ENCODE results near the gene TXNRD2.

- no peak for TF ChIP-seq FOS (IDR thresholded peaks at IDR 0.05; ENCODE audit: low read depth, low read length)
- TF ChIP-seq CTCF (conservative IDR thresholded peaks at IDR 0.05; ENCODE audit: low read depth, low read length), result no peak
- no peak for TF ChIP-seq POLR2A (IDR thresholded peaks at IDR 0.05; ENCODE audit: low read depth, low read length)
- no peak for TF ChIP-seq RCOR1 (IDR thresholded peaks at IDR 0.05; ENCODE audit: insufficient replicate concordance, low read length)
- no peak for TF ChIP-seq RAD21 (IDR thresholded peaks at IDR 0.05; ENCODE audit: low read length)
- no peak for TF ChIP-seq CEBPB (IDR thresholded peaks at IDR 0.05; ENCODE audit: low read depth, low read length)
- no peak for TF ChIP-seq BHLHE40 (IDR thresholded peaks at IDR 0.05; ENCODE audit: low read depth, low read length)
- TF ChIP-seq MXI1 (IDR thresholded peaks at IDR 0.05; ENCODE audit: borderline replicate concordance, low read depth, low read length), result no peak
- TF ChIP-seq SMC3 (IDR thresholded peaks at IDR 0.05; ENCODE audit: low read depth, low read length), result no peak
- TF ChIP-seq USF2 (IDR thresholded peaks at IDR 0.05; ENCODE audit: low read depth, low read length), result no peak
- no peak for TF ChIP-seq ELK1 (IDR thresholded peaks at IDR 0.05; ENCODE audit: borderline replicate concordance, low read depth, low read length)
- TF ChIP-seq MAZ (IDR thresholded peaks at IDR 0.05; ENCODE audit: borderline replicate concordance, low read depth, low read length), result no peak
These were observed 49.7 kb upstream of the TXNRD2 start for GRCh38 chr22:19991395-19991644.

Data from IMR-90 (cell line).